H1 (cell line): ENCODE measurements around the gene RTKN2. TPM values are rescaled to one million over a fixed set of nuclear protein-coding genes. Genes with fewer than 3 reads are reported as not detected.

Experiments
- CTCF ChIA-PET: fragments of 300-600 bp; sonication (Branson Sonifier 250); formaldehyde crosslinking; loops from one replicate; lab custom pipeline; 2021; ENCODE audit not compliant: partially characterized antibody; lab: Charles Lee
- POLR2A ChIA-PET: fragments of 300-600 bp; sonication (Branson Sonifier 250); formaldehyde crosslinking; loops from one replicate; lab custom pipeline; 2021; ENCODE audit warnings: inconsistent platforms; ENCODE audit not compliant: partially characterized antibody; lab: Charles Lee
- DNase-seq, 2 experiments: peaks; one replicate each; pipeline versions ENCODE4 v3.0.0 to v3.0.0-alpha.2; 2010 to 2022; ENCODE audit warnings: low spot score in 2 of 2, low read depth in 1 of 2, mixed read lengths in 1 of 2
- FAIRE-seq: peaks from 2 replicates; lab custom pipeline; 2011; peaks lifted over from hg19 to GRCh38; lab: Jason Lieb, UNC
- H2AFZ ChIP-seq: 2 replicates; pipeline ENCODE4 v1.8.1; 2012; ENCODE audit warnings: low read length, inconsistent platforms
- H2AK5ac ChIP-seq: 2 replicates; pipeline ENCODE4 v1.6.1; 2013; ENCODE audit warnings: low read depth, low read length
- H2BK120ac ChIP-seq: replicated peaks from 2 replicates; pipeline ENCODE3; 2013; ENCODE audit warnings: low read depth, low read length, inconsistent platforms
- H2BK12ac ChIP-seq: 2 replicates; pipeline ENCODE4 v1.6.1; 2013; ENCODE audit warnings: low read depth, low read length
- H2BK15ac ChIP-seq: 2 replicates; pipeline ENCODE4 v1.6.1; 2013; ENCODE audit warnings: low read length
- H2BK20ac ChIP-seq: 2 replicates; pipeline ENCODE4 v1.6.1; 2013; ENCODE audit warnings: low read length
- H2BK5ac ChIP-seq: 2 replicates; pipeline ENCODE4 v1.6.1; 2013; ENCODE audit warnings: low read depth, low read length
- H3K14ac ChIP-seq: 2 replicates; pipeline ENCODE4 v1.6.1; 2013; ENCODE audit warnings: inconsistent platforms; ENCODE audit not compliant: insufficient read length
- H3K18ac ChIP-seq: 2 replicates; pipeline ENCODE4 v1.6.1; 2013; ENCODE audit warnings: low read length; ENCODE audit errors: extremely low read depth
- H3K23ac ChIP-seq: 2 replicates; pipeline ENCODE4 v1.6.1; 2013; ENCODE audit warnings: inconsistent platforms; ENCODE audit not compliant: insufficient read length
- H3K23me2 ChIP-seq: 2 replicates; pipeline ENCODE4 v1.6.1; 2013; ENCODE audit warnings: low read depth, low read length
- H3K27ac ChIP-seq: 2 replicates; pipeline ENCODE4 v1.6.1; 2011; ENCODE audit warnings: low read depth, low read length, inconsistent platforms
- H3K27me3 ChIP-seq, 4 experiments: replicated peaks in 1 of 4; 1 replicate in 1 of 4; 2 replicates in 3 of 4; pipeline versions ENCODE4 v1.6.1 to v1.8.1; 2011 to 2013; ENCODE audit warnings: low read length in 3 of 4, mild to moderate bottlenecking in 3 of 4, inconsistent platforms in 2 of 4, mixed read lengths in 2 of 4, moderate library complexity in 1 of 4; ENCODE audit not compliant: control insufficient read depth in 3 of 4, insufficient read depth in 3 of 4; ENCODE audit errors: extremely low read depth in 1 of 4
- H3K36me3 ChIP-seq, 4 experiments: 2 replicates each; pipeline versions ENCODE4 v1.6.1 to v1.8.1; 2011 to 2013; ENCODE audit warnings: mild to moderate bottlenecking in 4 of 4, low read length in 3 of 4, moderate library complexity in 2 of 4, control low read depth in 1 of 4, inconsistent platforms in 1 of 4; ENCODE audit not compliant: insufficient read depth in 4 of 4, control insufficient read depth in 2 of 4
- H3K4ac ChIP-seq: replicated peaks from 2 replicates; pipeline ENCODE3; 2013; ENCODE audit warnings: low read length, low read depth, mixed read lengths, inconsistent platforms; ENCODE audit not compliant: insufficient read length
- H3K4me1 ChIP-seq, 4 experiments: replicated peaks in 1 of 4; 1 replicate in 1 of 4; 2 replicates in 3 of 4; pipeline versions ENCODE4 v1.6.1 to v1.8.1; 2011 to 2013; ENCODE audit warnings: low read length in 3 of 4, inconsistent platforms in 2 of 4, mixed read lengths in 1 of 4; ENCODE audit not compliant: insufficient read depth in 4 of 4, control insufficient read depth in 3 of 4
- H3K4me2 ChIP-seq, 2 experiments: 2 replicates each; pipeline versions ENCODE4 v1.6.1 to v1.8.1; 2011 to 2013; ENCODE audit warnings: low read depth in 2 of 2, low read length in 2 of 2, control low read depth in 1 of 2, inconsistent platforms in 1 of 2, mild to moderate bottlenecking in 1 of 2; ENCODE audit not compliant: insufficient read depth in 1 of 2
- H3K4me3 ChIP-seq, 4 experiments: fragments of 200-600, 300-600 bp in 1 of 4; sonication (generic), shearing (Covaris generic), sonication (Bioruptor Twin) in 1 of 4; 2 replicates each; pipeline versions ENCODE4 v1.5.1 to v1.8.1; 2011 to 2016; ENCODE audit warnings: low read length in 4 of 4, low read depth in 3 of 4, control low read depth in 2 of 4, inconsistent platforms in 2 of 4, mild to moderate bottlenecking in 2 of 4, mixed read lengths in 1 of 4, moderate library complexity in 1 of 4; ENCODE audit not compliant: insufficient read depth in 2 of 4; ENCODE audit errors: extremely low read depth in 1 of 4
- H3K56ac ChIP-seq: replicated peaks from 2 replicates; pipeline ENCODE3; 2013; ENCODE audit warnings: low read depth, mild to moderate bottlenecking, mixed read lengths, low read length, inconsistent platforms; ENCODE audit not compliant: insufficient read length
- H3K79me1 ChIP-seq: 2 replicates; pipeline ENCODE4 v1.6.1; 2013; ENCODE audit warnings: low read depth, low read length, control low read depth
- H3K79me2 ChIP-seq, 2 experiments: 2 replicates each; pipeline versions ENCODE4 v1.6.1 to v1.8.1; 2012 to 2013; ENCODE audit warnings: low read length in 2 of 2, mild to moderate bottlenecking in 2 of 2, inconsistent platforms in 1 of 2; ENCODE audit not compliant: insufficient read depth in 2 of 2, control insufficient read depth in 1 of 2
- H3K9ac ChIP-seq, 4 experiments: replicated peaks in 1 of 4; 1 replicate in 1 of 4; 2 replicates in 3 of 4; pipeline versions ENCODE4 v1.6.1 to v1.8.1; 2011 to 2013; ENCODE audit warnings: low read depth in 3 of 4, low read length in 3 of 4, control low read depth in 2 of 4, mild to moderate bottlenecking in 2 of 4, moderate library complexity in 2 of 4, inconsistent platforms in 1 of 4; ENCODE audit errors: extremely low read depth in 1 of 4
- H3K9me3 ChIP-seq, 2 experiments: 2 replicates each; pipeline versions ENCODE4 v1.6.1 to v1.8.1; 2012 to 2013; ENCODE audit warnings: mild to moderate bottlenecking in 2 of 2, moderate library complexity in 2 of 2, control low read depth in 1 of 2, inconsistent platforms in 1 of 2, low read depth in 1 of 2, low read length in 1 of 2, mixed read lengths in 1 of 2; ENCODE audit not compliant: insufficient read depth in 2 of 2
- H4K20me1 ChIP-seq, 2 experiments: replicated peaks in 1 of 2; 2 replicates each; pipeline versions ENCODE3 to v1.8.1; 2011 to 2013; ENCODE audit warnings: inconsistent platforms in 2 of 2, low read length in 2 of 2, mild to moderate bottlenecking in 1 of 2; ENCODE audit not compliant: insufficient read depth in 2 of 2, control insufficient read depth in 1 of 2
- H4K5ac ChIP-seq: 2 replicates; pipeline ENCODE4 v1.6.1; 2013; ENCODE audit warnings: low read length, low read depth, mixed read lengths, inconsistent platforms; ENCODE audit not compliant: insufficient read length
- H4K8ac ChIP-seq: 2 replicates; pipeline ENCODE4 v1.8.0; 2013; ENCODE audit warnings: mild to moderate bottlenecking, moderate library complexity, low read length, inconsistent platforms; ENCODE audit not compliant: insufficient read depth; ENCODE audit errors: extremely low read depth
- H4K91ac ChIP-seq: replicated peaks from 2 replicates; pipeline ENCODE3; 2013; ENCODE audit warnings: low read length, mixed read lengths, inconsistent platforms; ENCODE audit not compliant: insufficient read length
- ATF3 ChIP-seq: IDR thresholded peaks from 2 replicates; pipeline ENCODE4 v1.6.1; 2011; ENCODE audit warnings: low read depth, mild to moderate bottlenecking, low read length; ENCODE audit not compliant: insufficient read depth
- CBX8 ChIP-seq: fragments of 300-800, 300-1000 bp; sonication (generic); IDR thresholded peaks from 2 replicates; pipeline ENCODE4 v1.7.1; 2016; ENCODE audit warnings: low read depth, low read length, borderline replicate concordance
- RXRA ChIP-seq: IDR thresholded peaks from 2 replicates; pipeline ENCODE4 v1.6.1; 2011; ENCODE audit warnings: low read depth, mild to moderate bottlenecking, low read length, moderate library complexity; ENCODE audit not compliant: insufficient read depth
- SAP30 ChIP-seq: fragments of 300-600 bp; sonication (generic); IDR thresholded peaks from 2 replicates; pipeline ENCODE4 v1.7.1; 2012; ENCODE audit warnings: low read length, moderate library complexity, mild to moderate bottlenecking, inconsistent platforms; ENCODE audit not compliant: insufficient read depth, insufficient replicate concordance
- SIX5 ChIP-seq: IDR thresholded peaks from 2 replicates; pipeline ENCODE4 v1.6.1; 2011; ENCODE audit warnings: mild to moderate bottlenecking, low read depth, low read length
- ZNF274 ChIP-seq: IDR thresholded peaks from 2 replicates; pipeline ENCODE4 v1.7.0; 2012; ENCODE audit warnings: low read length, borderline replicate concordance; ENCODE audit errors: extremely low read depth
- WGBS, 2 experiments: shearing (Covaris generic) in 1 of 2; methylation state at CpG; one replicate each; pipeline versions ENCODE4 v1.1.6 to v1.1.7; 2013 to 2015; ENCODE audit warnings: low lambda C conversion rate in 2 of 2, mixed read lengths in 2 of 2, inconsistent platforms in 1 of 2, low coverage in 1 of 2, missing lambda C conversion rate in 1 of 2; ENCODE audit not compliant: insufficient replicate concordance in 2 of 2, insufficient coverage in 1 of 2, insufficient read length in 1 of 2; ENCODE audit errors: extremely low coverage in 1 of 2, missing lambda C conversion rate in 1 of 2; 5-methylcytosine and 5-hydroxymethylcytosine counted together
- polyA plus RNA-seq, 7 experiments: library from polyadenylated mRNA; depleted of rRNA in 3 of 7; stranded (reverse) in 5 of 7; unstranded in 2 of 7; fragments of >200 nt in 5 of 7; fragments of 200-250 nt in 2 of 7; gene quantifications; 1 replicate in 5 of 7; 2 replicates in 1 of 7; 4 replicates in 1 of 7; pipeline versions ENCODE4 v1.2.1 to v1.2.3, GENCODE V29; 2011 to 2013; ENCODE audit warnings: missing spikeins in 2 of 7, mixed read lengths in 2 of 7
- total RNA-seq: library from RNA; stranded (reverse); fragmentation: NEBNext Ultra II Directional; extraction: Animal tissue kit (Norgen Biotek cat#: 25700); gene quantifications from 2 replicates; pipeline ENCODE4 v1.2.1, GENCODE V29; 2021

The RTKN2 gene
- total and polyA plus RNA-seq, 2 of the 8 experiments (the other 6 are each of a cell fraction or from before 2014, with no cell fraction given) = 5.1 to 24.6 TPM

GRCh38 chr10:62136931-62137330 is 131.7 kb downstream of the RTKN2 start:
- no peak overlapping the region for H4K8ac ChIP-seq
- H4K91ac ChIP-seq = no peak overlapping the region
- no peak overlapping the region for H3K14ac ChIP-seq
- H3K79me2 ChIP-seq = no peaks in the 10 kb centered on the region
- no peak overlapping the region for H2BK15ac ChIP-seq
- peaks cover 8 to 12% of the 10 kb centered on the region in 2 experiments; a peak in 1 of 4 replicates for H3K9me3 ChIP-seq
- no peak overlapping the region for H3K9ac ChIP-seq
- no peaks in the 10 kb centered on the region for H3K79me1 ChIP-seq
- FAIRE-seq (no peak), DNase-seq (no peak)
- H3K18ac ChIP-seq = no peak overlapping the region
- 94% methylated on average over 3 of the region's 3 CpGs; no CpG with 5 or more reads in 1 of the 2 experiments for WGBS, 2 experiments
- H2BK12ac ChIP-seq = no peak overlapping the region
- H2BK5ac ChIP-seq = no peak overlapping the region
- H3K4me1 ChIP-seq = no peaks in the 10 kb centered on the region
- H3K4ac ChIP-seq = no peak overlapping the region
- no peaks in the 10 kb centered on the region for H3K36me3 ChIP-seq
- H3K23me2 ChIP-seq = no peaks in the 10 kb centered on the region
- ChIA-PET POLR2A (no interaction called here), CTCF (no interaction called here)
- H3K27me3 ChIP-seq = no peaks in the 10 kb centered on the region
- no peak overlapping the region for H2AK5ac ChIP-seq
- H3K4me2 ChIP-seq = no peak overlapping the region
- H3K27ac ChIP-seq = no peak overlapping the region
- no peak overlapping the region for H3K56ac ChIP-seq
- no peak overlapping the region for H3K23ac ChIP-seq
- no peaks in the 10 kb centered on the region for H4K20me1 ChIP-seq
- H2AFZ ChIP-seq = no peak overlapping the region
- H3K4me3 ChIP-seq = no peak overlapping the region
- H2BK20ac ChIP-seq = no peak overlapping the region
- no peak overlapping the region for H4K5ac ChIP-seq
- H2BK120ac ChIP-seq = no peak overlapping the region
- TF ChIP-seq ZNF274 (no peak), CBX8 (no peak), SIX5 (no peak), SAP30 (no peak), ATF3 (no peak), RXRA (no peak)
